HFF-Myc (cell line): Measurements from ENCODE around the gene FBXL16.
"Not testable (repeated sequence)": the region's sequence is repeated elsewhere in the genome, so short reads cannot be mapped to it uniquely, and the experiment has no call there.

Experiments
- DNase-seq: peaks from one replicate; pipeline ENCODE4 v3.0.0-alpha.2; 2011; ENCODE audit warnings: low read depth; ENCODE audit errors: extremely low read depth
- H3K4me3 ChIP-seq: replicated peaks from 2 replicates; pipeline ENCODE4 v1.5.1; 2011; ENCODE audit warnings: low read depth, mild to moderate bottlenecking, control low read depth, low read length
- CTCF ChIP-seq: IDR thresholded peaks from 2 replicates; pipeline ENCODE4 v1.5.1; 2012; ENCODE audit warnings: mild to moderate bottlenecking, low read depth, low read length, control low read depth; ENCODE audit errors: missing control alignments

The FBXL16 gene

GRCh38 chr16:705431-706188 lies at the start of gene FBXL16:
Gene FBXL16, minus strand, starts transcription at chr16:705801. Its CDS starts 8,396 bp downstream, at chr16:697405.
- no peak for DNase-seq
- no peak within 1 kb of the TSS for H3K4me3 ChIP-seq
- TF ChIP-seq CTCF = no peak

GRCh38 chr16:754656-755055 lies 49.1 kb upstream of the FBXL16 start:
- TF ChIP-seq CTCF = no peak
- no peak overlapping the region for H3K4me3 ChIP-seq
- DNase-seq = no peak

- DNase-seq, H3K4me3 ChIP-seq: not testable (repeated sequence)
Observed at GRCh38 chr16:754121-754607, 48.6 kb upstream of the FBXL16 start.

- no peak overlapping the region for H3K4me3 ChIP-seq
- DNase-seq = no peak
Observed at GRCh38 chr16:752007-752312, 46.4 kb upstream of the FBXL16 start.

GRCh38 chr16:751152-752006 lies 45.8 kb upstream of the FBXL16 start:
- H3K4me3 ChIP-seq = no peak overlapping the region
- no peak for DNase-seq
- TF ChIP-seq CTCF = no peak

More at GRCh38 chr16:752007-752312, 46.4 kb upstream of the FBXL16 start:
- no peak for TF ChIP-seq CTCF

- no peak overlapping the region for H3K4me3 ChIP-seq
- DNase-seq = no peak
- TF ChIP-seq CTCF = no peak
Observed at GRCh38 chr16:750485-750884, 44.9 kb upstream of the FBXL16 start.

GRCh38 chr16:749010-749409 lies 43.4 kb upstream of the FBXL16 start:
- no peak for TF ChIP-seq CTCF
- DNase-seq = no peak
- H3K4me3 ChIP-seq = no peak overlapping the region
